GM12801 (cell line): ENCODE data around the gene RASA2.

Source experiments
- CTCF ChIP-seq: IDR thresholded peaks from one replicate; pipeline ENCODE4 v1.5.1; 2011; ENCODE audit warnings: control low read depth; ENCODE audit not compliant: insufficient read length; ENCODE audit errors: extremely low read depth

Gene RASA2

DNA sequence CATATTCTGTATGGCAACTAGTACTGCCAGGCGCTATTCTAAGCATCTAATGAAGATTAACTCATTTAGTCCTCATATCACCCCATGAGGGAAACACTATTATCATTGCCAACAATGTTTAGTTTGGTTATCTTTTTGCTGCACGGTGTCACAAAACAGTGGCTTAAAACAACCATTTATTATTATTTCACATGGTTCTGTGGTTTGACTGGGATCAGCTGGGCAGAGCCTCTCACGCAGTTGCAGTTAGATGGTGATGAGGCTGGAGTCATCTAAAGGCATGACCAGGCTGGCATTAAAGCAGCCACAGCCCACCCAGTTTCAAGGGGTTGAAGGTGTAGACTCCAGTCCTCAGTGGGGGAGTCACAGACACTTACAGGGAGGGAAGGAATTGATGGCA is 32.8 kb upstream of the RASA2 start:
- no peak for TF ChIP-seq CTCF

- TF ChIP-seq CTCF, result no peak
These were observed 31.8 kb upstream of the RASA2 start for GRCh38 chr3:141454906-141455602.

DNA sequence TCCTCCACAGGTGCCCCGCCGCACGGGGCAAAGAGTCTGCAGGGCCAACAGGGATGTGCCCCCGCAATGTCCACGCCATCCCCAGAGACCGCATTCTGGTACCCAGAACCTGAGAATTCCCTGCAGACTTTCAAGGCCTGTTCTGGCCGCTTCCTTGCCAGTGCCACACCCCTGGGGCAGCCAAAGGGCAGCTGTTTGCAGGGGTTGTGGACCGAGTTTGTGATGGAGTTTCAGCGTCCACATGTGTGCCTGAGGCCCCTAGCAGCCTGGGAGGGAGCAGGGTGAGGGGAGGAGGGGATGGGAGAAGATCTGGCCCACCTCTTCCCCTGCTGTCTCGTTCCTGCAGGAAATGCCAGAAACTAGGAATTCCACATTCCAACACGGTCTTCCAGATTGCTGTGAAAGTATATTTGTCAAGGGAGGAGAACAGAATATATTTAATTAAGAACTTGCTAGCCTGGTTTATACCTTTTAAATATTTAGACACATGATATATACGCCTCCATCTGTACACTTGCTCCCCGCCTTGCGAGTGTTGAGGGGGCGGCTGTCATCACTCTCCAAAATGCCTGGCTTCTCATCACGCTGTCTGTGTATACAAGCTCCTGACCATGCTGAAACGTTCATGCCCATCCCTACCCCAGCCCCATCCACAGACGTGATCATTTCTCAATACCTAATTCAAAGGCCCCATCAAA is 31.1 kb upstream of the RASA2 start:
- TF ChIP-seq CTCF, result no peak

- no peak for TF ChIP-seq CTCF
These were observed 30.6 kb upstream of the RASA2 start for GRCh38 chr3:141456301-141456625.

DNA sequence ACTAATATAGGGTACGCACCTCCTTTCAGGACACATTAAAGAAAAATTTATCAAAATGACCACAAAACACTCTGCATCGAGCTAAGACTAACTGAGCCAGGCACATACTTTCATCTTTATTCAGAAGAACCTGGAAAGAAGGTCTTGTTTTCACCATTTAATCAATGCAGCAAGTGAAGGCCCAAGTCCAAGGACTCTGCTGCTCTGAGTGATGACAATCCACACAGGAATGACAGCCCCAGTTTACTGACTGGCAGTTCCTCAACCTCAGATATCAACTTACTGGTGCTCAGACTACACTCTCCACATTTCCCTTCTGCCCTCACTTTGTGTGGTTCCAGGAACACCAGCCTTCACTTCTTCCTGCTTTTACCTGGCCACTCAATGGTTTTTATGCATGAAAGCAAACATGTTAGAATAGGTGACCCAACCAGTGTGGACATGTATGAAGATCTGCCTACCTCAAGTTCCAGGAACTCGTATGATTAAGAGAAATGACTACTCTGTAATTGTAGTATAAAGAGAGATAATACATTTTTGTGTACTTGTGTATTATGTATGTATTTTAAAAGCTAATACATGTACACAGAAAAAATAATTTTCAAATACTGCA is 29.1 kb upstream of the RASA2 start:
- no peak for TF ChIP-seq CTCF

DNA sequence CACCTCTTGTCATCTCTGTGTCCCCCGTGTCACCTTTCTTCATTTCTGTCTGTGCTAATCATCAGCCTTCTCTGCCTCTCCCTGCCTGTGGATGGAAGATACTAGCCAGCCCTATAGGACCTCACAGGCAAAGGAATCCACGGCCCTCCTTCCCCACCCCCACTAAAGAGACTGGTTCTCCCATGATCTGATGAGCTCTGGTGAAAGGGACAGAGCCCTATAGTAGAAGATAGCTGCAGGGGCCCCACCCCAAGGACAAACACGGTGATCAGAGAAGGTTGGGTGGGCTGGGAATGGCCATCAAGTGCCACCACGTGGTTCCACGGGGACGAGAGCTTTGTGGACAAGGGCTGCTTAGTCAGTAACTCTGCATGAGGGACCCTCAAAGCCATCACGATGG is 27.8 kb upstream of the RASA2 start:
- TF ChIP-seq CTCF, result no peak

GRCh38 chr3:141460097-141460704 is 26.6 kb upstream of the RASA2 start:
- TF ChIP-seq CTCF, result no peak
